Ishikawa (cell line): ENCODE data around the gene FSTL4.

Experiments used
- CEBPB ChIP-seq: IDR thresholded peaks from 2 replicates; pipeline ENCODE4 v1.6.1; 2012
- CREB1 ChIP-seq: IDR thresholded peaks from 2 replicates; pipeline ENCODE4 v1.6.1; 2012; ENCODE audit warnings: low read depth
- EGR1 ChIP-seq: IDR thresholded peaks from 2 replicates; pipeline ENCODE4 v1.6.1; 2012
- EP300 ChIP-seq: IDR thresholded peaks from 2 replicates; pipeline ENCODE4 v1.6.1; 2012; ENCODE audit warnings: borderline replicate concordance
- FOXM1 ChIP-seq: IDR thresholded peaks from 2 replicates; pipeline ENCODE4 v1.6.1; 2012; ENCODE audit warnings: low read depth, borderline replicate concordance
- MAX ChIP-seq: IDR thresholded peaks from 2 replicates; pipeline ENCODE4 v1.6.1; 2012
- NFIC ChIP-seq: IDR thresholded peaks from 2 replicates; pipeline ENCODE4 v1.6.1; 2012
- RAD21 ChIP-seq: IDR thresholded peaks from 2 replicates; pipeline ENCODE4 v1.6.1; 2012; ENCODE audit warnings: low read depth
- REST ChIP-seq: IDR thresholded peaks from 2 replicates; pipeline ENCODE4 v1.6.1; 2012; ENCODE audit warnings: low read depth, mild to moderate bottlenecking
- TAF1 ChIP-seq: IDR thresholded peaks from 2 replicates; pipeline ENCODE4 v1.6.1; 2012; ENCODE audit warnings: low read depth, mild to moderate bottlenecking
- TCF12 ChIP-seq: IDR thresholded peaks from 2 replicates; pipeline ENCODE4 v1.6.1; 2012; ENCODE audit warnings: low read depth
- TEAD4 ChIP-seq: IDR thresholded peaks from 2 replicates; pipeline ENCODE4 v1.6.1; 2012
- USF1 ChIP-seq: IDR thresholded peaks from 2 replicates; pipeline ENCODE4 v1.6.1; 2012
- YY1 ChIP-seq: IDR thresholded peaks from 2 replicates; pipeline ENCODE4 v1.6.1; 2012; ENCODE audit warnings: low read depth

GRCh38 chr5:133311176-133311575, 301.2 kb downstream of the FSTL4 start:
- TF ChIP-seq YY1 (no peak), REST (no peak), EP300 (no peak), TAF1 (no peak), CREB1 (no peak), MAX (no peak), EGR1 (no peak), TCF12 (no peak), TEAD4 (no peak), RAD21 (no peak), CEBPB (no peak), FOXM1 (no peak), USF1 (no peak), NFIC (no peak)
